H7 (cell line): ENCODE results near the gene IFNAR1. TPM values are rescaled to one million over a fixed set of nuclear protein-coding genes. Genes with fewer than 3 reads are reported as not detected.
"Not testable (repeated sequence)": the region's sequence is repeated elsewhere in the genome, so short reads cannot be mapped to it uniquely, and the experiment has no call there.

ENCODE experiments used
- DNase-seq: peaks from one replicate; pipeline ENCODE4 v3.0.0; 2012
- H3K27me3 ChIP-seq: 2 replicates; pipeline ENCODE4 v1.6.0; 2011; ENCODE audit warnings: mild to moderate bottlenecking, low read length; ENCODE audit not compliant: control insufficient read depth, insufficient read depth
- H3K36me3 ChIP-seq: replicated peaks from 2 replicates; pipeline ENCODE4 v1.5.1; 2011; ENCODE audit warnings: low read length; ENCODE audit not compliant: control insufficient read depth, insufficient read depth
- H3K4me3 ChIP-seq: 2 replicates; pipeline ENCODE4 v1.5.1; 2011; ENCODE audit warnings: low read depth, mild to moderate bottlenecking, control low read depth, low read length, moderate library complexity; ENCODE audit not compliant: insufficient read depth
- total RNA-seq: library from RNA; depleted of rRNA; stranded (reverse); fragments of >200 nt; shearing (Covaris generic); gene quantifications from 2 replicates; pipeline ENCODE4 v1.2.3, GENCODE V29; 2014

IFNAR1 gene
- total RNA-seq, 1 experiment from 2014 or later = 1.2 TPM

- Histone ChIP-seq H3K36me3 (no peaks in the 10 kb centered on the region), H3K4me3 (no peak overlapping the region), H3K27me3 (no peaks in the 10 kb centered on the region)
- DNase-seq = no peak
Observed at GRCh38 chr21:33370305-33370704, 45.5 kb downstream of the IFNAR1 start.

GRCh38 chr21:33371366-33371765 lies 46.6 kb downstream of the IFNAR1 start:
- no peak for DNase-seq
- no peak overlapping the region for H3K4me3 ChIP-seq
- no peaks in the 10 kb centered on the region for H3K27me3 ChIP-seq
- no peaks in the 10 kb centered on the region for H3K36me3 ChIP-seq

DNA sequence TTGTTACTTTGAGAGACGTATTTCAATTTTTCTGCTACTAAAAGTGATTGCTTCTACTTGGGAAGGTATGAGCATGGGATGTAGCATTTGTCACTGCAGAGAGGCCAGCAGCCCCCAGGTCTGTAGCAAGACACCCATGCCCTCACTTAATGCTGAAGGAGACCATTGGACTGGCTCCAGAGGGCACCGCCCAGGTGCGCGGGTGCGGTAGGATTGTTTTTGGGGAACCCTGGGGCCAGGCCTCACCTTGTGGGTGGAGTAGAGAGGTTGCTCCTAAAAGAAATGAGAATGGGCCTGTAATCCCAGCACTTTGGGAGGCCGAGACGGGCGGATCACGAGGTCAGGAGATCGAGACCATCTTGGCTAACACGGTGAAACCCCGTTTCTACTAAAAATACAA lies 47.8 kb downstream of the IFNAR1 start:
- Histone ChIP-seq H3K4me3 (no peak overlapping the region), H3K27me3 (no peaks in the 10 kb centered on the region), H3K36me3 (no peaks in the 10 kb centered on the region)
- no peak for DNase-seq

- no peaks in the 10 kb centered on the region for H3K36me3 ChIP-seq
Observed at GRCh38 chr21:33373451-33373850, 48.7 kb downstream of the IFNAR1 start.

GRCh38 chr21:33374080-33374449 lies 49.3 kb downstream of the IFNAR1 start:
- Histone ChIP-seq H3K4me3 (no peak overlapping the region), H3K36me3 (no peaks in the 10 kb centered on the region), H3K27me3 (no peaks in the 10 kb centered on the region)
- DNase-seq = no peak

More at GRCh38 chr21:33373451-33373850, 48.7 kb downstream of the IFNAR1 start:
- no peak for DNase-seq
- H3K27me3 ChIP-seq = no peaks in the 10 kb centered on the region
- H3K4me3 ChIP-seq = no peak overlapping the region

DNA sequence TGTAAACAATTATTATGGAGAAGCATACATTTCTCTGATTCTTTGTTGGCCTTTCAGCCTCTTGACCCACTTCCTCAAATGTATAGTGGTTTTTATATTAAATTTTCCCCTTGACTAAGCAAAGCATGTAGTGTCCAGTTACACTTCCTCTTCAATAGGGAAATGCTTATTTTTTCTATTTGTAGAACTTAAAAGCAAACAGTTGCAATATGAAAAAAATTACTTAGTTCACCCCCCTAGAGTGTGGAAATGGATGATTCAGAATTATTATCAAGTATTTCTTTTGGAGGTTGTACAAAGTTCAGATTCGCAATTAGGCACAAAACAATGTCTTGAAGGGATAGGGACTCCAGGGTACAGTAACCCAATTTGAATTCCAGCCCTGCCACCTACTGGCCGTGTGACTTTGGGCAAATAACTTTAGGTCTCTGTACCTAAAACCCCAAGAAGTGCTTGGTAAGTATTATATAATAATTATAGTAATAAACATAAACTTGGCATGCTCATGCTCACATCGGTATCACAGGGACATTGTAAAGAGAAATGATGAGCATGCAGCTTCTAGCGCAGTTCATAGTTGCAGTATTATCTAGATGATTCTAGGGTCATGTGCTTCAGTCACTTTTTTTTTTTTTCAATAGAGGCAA lies 49.8 kb downstream of the IFNAR1 start:
- Histone ChIP-seq H3K27me3 (no peaks in the 10 kb centered on the region), H3K4me3 (no peak overlapping the region), H3K36me3 (no peaks in the 10 kb centered on the region)
- DNase-seq = peak; percentile 64

DNA sequence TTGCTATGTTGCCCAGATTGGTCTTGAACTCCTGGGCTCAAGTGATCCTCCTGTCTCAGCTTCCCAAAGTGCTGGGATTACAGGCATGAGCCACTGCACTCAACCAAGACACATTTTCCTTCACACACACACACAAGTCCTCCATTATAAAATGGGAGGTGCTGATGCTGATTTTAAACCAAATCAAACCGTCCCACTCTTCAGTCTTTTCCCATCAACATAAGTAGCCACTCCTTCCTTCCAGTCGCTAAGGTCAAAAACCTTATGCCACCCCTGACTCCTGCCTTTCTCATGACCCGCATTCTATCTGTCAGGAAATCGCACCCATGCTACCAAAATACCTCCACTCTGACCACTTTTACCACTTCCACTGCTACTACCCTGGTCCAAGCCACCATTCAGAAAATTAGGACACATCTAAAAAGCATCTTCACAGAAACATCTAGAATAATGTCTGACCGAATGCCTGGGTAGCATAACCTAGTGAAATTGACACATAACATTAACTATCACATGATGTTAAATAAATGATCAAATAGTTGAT lies 50.4 kb downstream of the IFNAR1 start:
- Histone ChIP-seq H3K27me3 (no peaks in the 10 kb centered on the region), H3K4me3 (no peak overlapping the region), H3K36me3 (no peaks in the 10 kb centered on the region)
- DNase-seq = no peak

DNA sequence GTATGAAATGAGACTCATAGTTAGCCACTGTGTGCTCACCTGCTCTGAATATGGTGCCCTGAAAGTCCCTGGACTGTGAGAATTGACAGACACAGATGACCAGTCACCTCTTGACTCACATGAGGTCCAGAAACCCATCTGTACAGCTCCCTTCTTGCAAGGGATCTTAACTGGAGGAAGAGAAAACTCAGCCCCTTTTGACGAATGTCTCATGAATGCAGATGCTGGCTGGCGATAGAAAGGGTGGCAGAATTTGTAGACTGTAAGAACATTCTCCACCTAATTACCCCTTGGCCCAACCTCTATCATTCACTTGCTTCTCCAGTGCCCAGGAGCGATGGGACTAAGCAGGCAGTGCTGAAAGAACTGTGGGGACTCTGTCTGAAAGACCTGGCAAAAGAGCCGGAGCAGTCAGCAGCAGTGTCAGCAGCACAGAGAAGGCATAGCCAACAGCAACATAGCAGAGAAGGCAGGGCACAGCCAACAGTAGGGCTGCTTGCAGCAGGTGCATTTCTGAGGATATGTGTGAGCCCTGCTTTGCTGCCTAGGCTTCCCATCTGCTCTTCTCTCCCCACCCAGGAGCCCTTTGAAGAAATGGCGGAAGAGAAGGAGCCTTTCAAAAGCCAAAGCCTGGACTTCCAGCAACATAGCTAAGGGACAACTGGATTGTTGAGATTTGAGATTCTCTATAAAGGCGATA lies 52.6 kb downstream of the IFNAR1 start:
- peaks cover 2% of the 10 kb centered on the region; the same call in 1 of the 2 replicates for H3K27me3 ChIP-seq
- no peaks in the 10 kb centered on the region for H3K36me3 ChIP-seq
- DNase-seq = no peak
- H3K4me3 ChIP-seq = no peak overlapping the region

DNA sequence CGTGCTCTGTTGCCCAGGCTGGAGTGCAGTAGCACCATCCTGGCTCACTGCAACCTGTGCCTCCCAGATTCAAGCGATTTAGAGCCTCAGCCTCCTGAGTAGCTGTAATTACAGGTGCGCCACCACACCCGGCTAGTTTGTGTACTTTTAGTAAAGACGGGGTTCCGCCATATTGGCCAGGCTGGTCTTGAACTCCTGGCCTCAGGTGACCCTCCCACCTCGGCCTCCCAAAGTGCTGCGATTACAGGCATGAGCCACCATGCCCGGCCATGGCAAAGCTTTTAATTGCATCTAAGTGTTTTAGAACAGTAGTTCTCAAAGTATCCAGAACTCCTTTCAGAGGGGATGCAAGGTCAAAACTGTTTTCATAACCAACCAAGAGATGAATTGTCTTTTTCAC lies 53.3 kb downstream of the IFNAR1 start:
- no peaks in the 10 kb centered on the region for H3K36me3 ChIP-seq
- no peak for DNase-seq
- H3K27me3 ChIP-seq = peaks cover 2% of the 10 kb centered on the region; the same call in 1 of the 2 replicates
- H3K4me3 ChIP-seq = no peak overlapping the region

- H3K4me3 ChIP-seq, H3K27me3 ChIP-seq, H3K36me3 ChIP-seq, DNase-seq: not testable (repeated sequence)
Observed at GRCh38 chr21:33379934-33380333, 55.2 kb downstream of the IFNAR1 start.

GRCh38 chr21:33380483-33380998 lies 55.8 kb downstream of the IFNAR1 start:
- Histone ChIP-seq H3K27me3 (peaks cover 2% of the 10 kb centered on the region; the same call in 1 of the 2 replicates), H3K4me3 (no peak overlapping the region), H3K36me3 (no peaks in the 10 kb centered on the region)
- no peak for DNase-seq

- not testable (repeated sequence) for H3K36me3 ChIP-seq, DNase-seq, H3K27me3 ChIP-seq, H3K4me3 ChIP-seq
Observed at GRCh38 chr21:33381381-33381780, 56.6 kb downstream of the IFNAR1 start.

DNA sequence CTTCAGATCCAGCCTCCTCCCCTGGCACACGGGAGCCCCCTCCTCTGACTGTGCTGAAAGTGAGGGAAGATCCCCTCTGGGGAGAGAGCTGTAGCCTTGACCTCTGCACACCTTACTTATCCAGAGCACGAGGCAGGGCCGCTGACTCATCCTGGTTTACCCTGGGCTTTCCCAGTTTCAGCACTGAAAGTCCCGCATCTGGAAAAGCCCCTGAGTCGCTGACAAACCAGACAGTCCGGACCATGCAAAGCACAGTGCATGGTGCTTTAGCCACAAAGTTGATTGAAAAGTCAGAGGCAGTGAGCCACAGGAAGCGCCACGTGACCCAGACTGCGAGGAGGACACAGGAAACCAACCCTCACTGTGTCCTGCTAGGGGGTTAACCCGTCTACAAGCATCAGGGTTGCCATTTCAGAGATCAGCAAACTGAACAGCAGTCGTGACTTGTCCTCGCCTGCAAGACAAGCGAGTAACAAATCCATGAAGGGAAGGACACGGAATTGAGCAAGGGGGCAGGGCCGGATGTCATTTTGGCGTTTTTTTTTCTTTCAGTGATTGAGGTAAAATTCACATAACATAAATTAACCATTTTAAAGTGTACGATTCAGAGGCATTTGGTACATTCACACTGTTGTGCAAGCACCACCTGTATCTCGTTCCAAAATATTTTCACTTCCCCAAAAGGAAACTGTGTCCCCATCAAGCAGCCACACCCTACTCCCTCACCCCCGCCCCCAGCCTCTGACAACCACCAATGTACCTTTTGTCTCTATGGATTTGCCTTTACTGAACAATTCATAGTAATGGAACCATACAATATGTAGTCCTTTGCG lies 58.5 kb downstream of the IFNAR1 start:
- Histone ChIP-seq H3K36me3 (no peaks in the 10 kb centered on the region), H3K4me3 (no peak overlapping the region), H3K27me3 (peaks cover 2% of the 10 kb centered on the region; the same call in 1 of the 2 replicates)
- no peak for DNase-seq

GRCh38 chr21:33384841-33385331 lies 60.1 kb downstream of the IFNAR1 start:
- Histone ChIP-seq H3K4me3 (no peak overlapping the region), H3K36me3 (no peaks in the 10 kb centered on the region), H3K27me3 (peaks cover 2% of the 10 kb centered on the region; the same call in 1 of the 2 replicates)
- no peak for DNase-seq
